GM23248 (cell line): ENCODE results near the gene FNDC8. TPM values are rescaled to one million over a fixed set of nuclear protein-coding genes. Genes with fewer than 3 reads are reported as not detected.
"Not testable (repeated sequence)": the region's sequence is repeated elsewhere in the genome, so short reads cannot be mapped to it uniquely, and the experiment has no call there.

Experiments used
- DNase-seq: peaks from one replicate; pipeline ENCODE4 v3.0.0-alpha.2; 2015
- H2AFZ ChIP-seq: fragments of 200-600 bp; sonication (generic); 2 replicates; pipeline ENCODE4 v1.6.1; 2016; ENCODE audit warnings: antibody characterized with exemption
- H3F3A ChIP-seq: fragments of 200-600 bp; sonication (generic); 2 replicates; pipeline ENCODE4 v1.6.1; 2016; ENCODE audit warnings: mild to moderate bottlenecking, antibody characterized with exemption, mixed run types; ENCODE audit not compliant: insufficient read depth
- H3K27ac ChIP-seq: fragments of 200-600 bp; sonication (generic); 2 replicates; pipeline ENCODE4 v1.5.1; 2016; ENCODE audit warnings: mild to moderate bottlenecking
- H3K27me3 ChIP-seq: fragments of 200-600 bp; sonication (generic); replicated peaks from 2 replicates; pipeline ENCODE4 v1.6.1; 2016; ENCODE audit warnings: mild to moderate bottlenecking; ENCODE audit not compliant: insufficient read depth
- H3K36me3 ChIP-seq: fragments of 200-600 bp; sonication (generic); 2 replicates; pipeline ENCODE4 v1.6.1; 2016; ENCODE audit warnings: low read depth, mild to moderate bottlenecking
- H3K4me1 ChIP-seq: fragments of 200-600 bp; sonication (generic); 2 replicates; pipeline ENCODE4 v1.6.1; 2016; ENCODE audit warnings: mild to moderate bottlenecking; ENCODE audit not compliant: insufficient read depth
- H3K4me2 ChIP-seq: fragments of 200-600 bp; sonication (generic); one replicate; pipeline ENCODE4 v1.6.1; 2016; ENCODE audit warnings: mild to moderate bottlenecking; ENCODE audit not compliant: unreplicated experiment
- H3K4me3 ChIP-seq: fragments of 200-600 bp; sonication (generic); 2 replicates; pipeline ENCODE4 v1.5.1; 2016; ENCODE audit warnings: mild to moderate bottlenecking
- H3K79me2 ChIP-seq: fragments of 200-600 bp; sonication (generic); 2 replicates; pipeline ENCODE4 v1.6.1; 2016; ENCODE audit warnings: mild to moderate bottlenecking; ENCODE audit not compliant: insufficient read depth
- H3K9ac ChIP-seq: fragments of 200-600 bp; sonication (generic); 2 replicates; pipeline ENCODE4 v1.6.1; 2016; ENCODE audit warnings: mild to moderate bottlenecking
- H3K9me2 ChIP-seq: fragments of 200-600 bp; sonication (generic); 2 replicates; pipeline ENCODE4 v1.6.1; 2016; ENCODE audit warnings: mixed run types, mild to moderate bottlenecking, moderate library complexity; ENCODE audit not compliant: insufficient read depth
- H3K9me3 ChIP-seq: fragments of 200-600 bp; sonication (generic); one replicate; pipeline ENCODE4 v1.6.1; 2017; ENCODE audit warnings: low read depth
- H4K20me1 ChIP-seq: fragments of 200-600 bp; sonication (generic); 2 replicates; pipeline ENCODE4 v1.6.0; 2016; ENCODE audit not compliant: insufficient read depth
- EZH2 ChIP-seq: fragments of 200-600 bp; sonication (generic); IDR thresholded peaks from 2 replicates; pipeline ENCODE4 v1.6.1; 2018; ENCODE audit warnings: antibody characterized with exemption, mild to moderate bottlenecking; ENCODE audit not compliant: insufficient read depth, poor library complexity, severe bottlenecking
- EZH2phosphoT487 ChIP-seq: fragments of 200-600 bp; sonication (generic); IDR thresholded peaks from 2 replicates; pipeline ENCODE4 v1.6.1; 2018; ENCODE audit warnings: antibody characterized with exemption, moderate library complexity, mild to moderate bottlenecking, low read depth; ENCODE audit not compliant: insufficient read depth
- WGBS, 2 experiments: methylation state at CpG; one replicate each; pipeline ENCODE4 v1.1.6; 2015 to 2017; ENCODE audit warnings: low lambda C conversion rate in 2 of 2, low coverage in 1 of 2; ENCODE audit errors: missing lambda C conversion rate in 2 of 2; 5-methylcytosine and 5-hydroxymethylcytosine counted together
- in situ Hi-C: fragments of 300-500 bp; cut with MboI; formaldehyde crosslinking; loops from 2 replicates; pipeline ENCODE4 v1.15.0; 2020
- polyA plus RNA-seq: library from polyadenylated mRNA; unstranded; fragments of >200 nt; fragmentation: Nextera tagmentation; extraction: Ambion mirVana; gene quantifications from 2 replicates; pipeline ENCODE4 v1.2.1, GENCODE V29; 2016
- small RNA-seq: library from RNA; depleted of rRNA; stranded (forward); fragments of <200 nt; gene quantifications from one replicate; pipeline ENCODE3, GENCODE V24; 2014; ENCODE audit warnings: low read depth, low replicate concordance
- total RNA-seq: library from RNA; depleted of rRNA; stranded (reverse); fragments of >200 nt; shearing (Covaris generic); gene quantifications from 2 replicates; pipeline ENCODE4 v1.2.3, GENCODE V29; 2014; rRNA removed

FNDC8 gene
- total and polyA plus RNA-seq, 2 experiments from 2014 or later, result not detected

DNA sequence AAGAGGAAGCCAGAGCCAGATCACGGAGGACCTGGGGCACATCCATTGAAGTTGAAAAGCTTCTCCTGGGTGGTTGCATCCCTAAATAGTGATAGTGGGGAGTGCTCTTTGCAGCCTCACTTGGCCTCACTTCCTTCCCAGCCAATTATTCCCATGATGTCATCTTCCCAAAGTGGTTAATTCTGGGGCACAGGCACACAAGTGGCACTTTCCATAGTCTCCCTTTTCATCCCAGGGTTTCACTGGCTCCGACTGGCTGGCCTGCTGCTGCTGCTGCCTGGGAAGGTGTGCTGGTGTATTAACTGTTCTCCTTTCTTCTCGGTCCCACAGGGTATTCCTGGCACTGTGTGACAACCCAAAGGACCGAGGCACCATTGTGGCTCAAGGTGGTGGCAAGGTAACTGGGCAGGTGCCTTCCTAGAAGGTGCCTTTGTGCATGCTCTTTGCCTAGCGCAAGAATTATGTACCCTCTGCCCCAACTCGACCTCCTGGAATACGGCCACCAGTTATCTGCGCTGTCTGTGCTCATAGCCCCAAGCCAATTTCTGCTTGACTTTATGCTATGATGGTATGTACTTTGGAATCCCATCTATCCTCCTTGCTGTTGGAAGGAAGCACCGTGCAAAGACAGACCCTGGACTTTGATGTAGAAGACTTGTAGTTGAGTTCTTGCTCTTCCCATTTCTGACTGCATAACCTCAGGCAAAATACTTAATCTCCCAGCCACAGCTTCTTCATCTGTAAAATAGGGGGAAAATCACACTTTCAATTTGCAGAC, 54.4 kb downstream of the FNDC8 start:
- Histone ChIP-seq H3F3A (no peaks in the 10 kb centered on the region), H3K4me3 (no peak overlapping the region), H3K27me3 (no peaks in the 10 kb centered on the region), H3K4me1 (peaks cover 8% of the 10 kb centered on the region), H4K20me1 (no peaks in the 10 kb centered on the region), H3K9me3 (no peaks in the 10 kb centered on the region), H3K4me2 (no peak overlapping the region), H3K36me3 (no peaks in the 10 kb centered on the region), H3K9me2 (no peaks in the 10 kb centered on the region), H3K79me2 (no peaks in the 10 kb centered on the region), H3K27ac (no peak overlapping the region), H2AFZ (no peak overlapping the region), H3K9ac (no peak overlapping the region)
- TF ChIP-seq EZH2 (no peak), EZH2phosphoT487 (no peak)
- DNase-seq, result no peak
- in situ Hi-C loops, result no loop called here
- WGBS, 2 experiments, result 58 to 66% methylated on average over 9 of the region's 9 CpGs

DNA sequence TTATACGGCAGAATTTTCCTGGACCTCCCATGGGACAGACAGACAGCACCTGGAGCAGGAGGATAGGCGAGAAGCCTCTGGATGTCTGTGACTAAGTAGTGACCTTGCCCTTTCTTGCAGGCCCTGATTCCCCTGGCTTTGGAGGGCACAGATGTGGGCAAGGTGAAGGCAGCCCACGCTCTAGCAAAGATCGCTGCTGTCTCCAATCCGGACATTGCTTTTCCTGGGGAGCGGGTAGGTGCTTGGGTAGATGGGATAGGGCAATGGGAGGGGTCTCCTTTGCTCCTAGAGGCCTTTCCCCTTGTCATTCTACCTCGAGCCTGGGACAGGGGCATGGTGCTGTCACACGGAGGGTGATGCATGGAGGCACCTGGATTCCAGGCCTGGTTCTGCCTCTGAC, 55.5 kb downstream of the FNDC8 start:
- WGBS, 2 experiments, result 63 to 65% methylated on average over 8 of the region's 8 CpGs
- no peak overlapping the region for H3K9ac ChIP-seq
- H3K4me1 ChIP-seq, result peaks cover 4% of the 10 kb centered on the region; the same call in 1 of the 2 replicates
- H3K9me2 ChIP-seq, result no peaks in the 10 kb centered on the region
- H3K36me3 ChIP-seq, result no peaks in the 10 kb centered on the region
- TF ChIP-seq EZH2phosphoT487, result no peak
- no peak for TF ChIP-seq EZH2
- H3K4me2 ChIP-seq, result no peak overlapping the region
- H2AFZ ChIP-seq, result no peak overlapping the region
- no peaks in the 10 kb centered on the region for H3K79me2 ChIP-seq
- in situ Hi-C loops, result no loop called here
- no peaks in the 10 kb centered on the region for H3K27me3 ChIP-seq
- H3K4me3 ChIP-seq, result no peak overlapping the region
- H3F3A ChIP-seq, result no peaks in the 10 kb centered on the region
- DNase-seq, result no peak
- H3K9me3 ChIP-seq, result no peaks in the 10 kb centered on the region
- H3K27ac ChIP-seq, result no peak overlapping the region
- H4K20me1 ChIP-seq, result no peaks in the 10 kb centered on the region

DNA sequence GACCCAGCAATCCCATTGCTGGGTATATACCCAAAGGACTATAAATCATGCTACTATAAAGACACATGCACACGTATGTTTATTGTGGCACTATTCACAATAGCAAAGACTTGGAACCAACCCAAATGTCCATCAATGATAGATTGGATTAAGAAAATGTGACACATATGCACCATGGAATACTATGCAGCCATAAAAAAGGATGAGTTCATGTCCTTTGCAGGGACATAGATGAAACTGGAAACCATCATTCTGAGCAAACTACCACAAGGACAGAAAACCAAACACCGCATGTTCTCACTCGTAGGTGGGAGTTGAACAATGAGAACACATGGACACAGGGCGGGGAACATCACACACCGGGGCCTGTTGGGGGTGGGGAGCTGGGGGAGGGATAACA, 58.0 kb downstream of the FNDC8 start:
- DNase-seq, H4K20me1 ChIP-seq, H3K9ac ChIP-seq, H3K9me3 ChIP-seq, H3K4me1 ChIP-seq, H3K36me3 ChIP-seq, H3K79me2 ChIP-seq, H3K27ac ChIP-seq, H3F3A ChIP-seq, H3K4me3 ChIP-seq, H3K4me2 ChIP-seq, in situ Hi-C loops, H2AFZ ChIP-seq, H3K9me2 ChIP-seq, H3K27me3 ChIP-seq: not testable (repeated sequence)
- WGBS, 2 experiments, result 66 to 84% methylated on average over 5 of the region's 5 CpGs

Small RNA genes within 50 kb of the gene (small RNA-seq; reads per million reads assigned to genes)
- not detected for gene AC004223.1
- not detected for gene RNU6-840P

Other genes starting within 250 kb of the FNDC8 start
- 2.2 and 2.9 TPM in 2 replicates for gene CCT6B, start 160.2 kb upstream of the FNDC8 start, total RNA-seq
- 3.8 and 4.6 TPM in 2 replicates for gene CCT6B, start 160.2 kb upstream of the FNDC8 start, polyA plus RNA-seq
- 4.5 and 4.6 TPM in 2 replicates for gene ZNF830, start 160.1 kb upstream of the FNDC8 start, total RNA-seq
- 10.2 and 10.6 TPM in 2 replicates for gene ZNF830, start 160.1 kb upstream of the FNDC8 start, polyA plus RNA-seq
- gene LIG3, start 141.1 kb upstream of the FNDC8 start, total RNA-seq, result 14.4 and 22.0 TPM in 2 replicates
- gene LIG3, start 141.1 kb upstream of the FNDC8 start, polyA plus RNA-seq, result 11.8 and 12.4 TPM in 2 replicates
- gene RFFL, start 57.9 kb upstream of the FNDC8 start, total RNA-seq, result 7.0 and 9.0 TPM in 2 replicates
- gene RFFL, start 57.9 kb upstream of the FNDC8 start, polyA plus RNA-seq, result 3.9 and 4.2 TPM in 2 replicates
- 2.8 and 9.9 TPM in 2 replicates for gene RAD51D, start 1.8 kb upstream of the FNDC8 start, total RNA-seq
- gene RAD51D, start 1.8 kb upstream of the FNDC8 start, polyA plus RNA-seq, result 7.7 and 8.0 TPM in 2 replicates
- gene NLE1, start 20.7 kb downstream of the FNDC8 start, total RNA-seq, result 16.7 and 18.5 TPM in 2 replicates
- 6.8 and 6.9 TPM in 2 replicates for gene NLE1, start 20.7 kb downstream of the FNDC8 start, polyA plus RNA-seq
- not detected in 2 replicates for gene UNC45B, start 26.2 kb downstream of the FNDC8 start, total RNA-seq
- not detected in 2 replicates for gene UNC45B, start 26.2 kb downstream of the FNDC8 start, polyA plus RNA-seq
- not detected in 2 replicates for gene SLC35G3, start 72.8 kb downstream of the FNDC8 start, total RNA-seq
- gene SLC35G3, start 72.8 kb downstream of the FNDC8 start, polyA plus RNA-seq, result not detected in 2 replicates
- 57.3 and 72.7 TPM in 2 replicates for gene SLFN5, start 121.5 kb downstream of the FNDC8 start, total RNA-seq
- 33.4 and 33.9 TPM in 2 replicates for gene SLFN5, start 121.5 kb downstream of the FNDC8 start, polyA plus RNA-seq